MM.1S (cell line): ENCODE data around the gene MRPS27.
A peak's percentile ranks its signal among the peaks of the same experiment; 100 is the strongest.

Experiments used
- DNase-seq: peaks from one replicate; pipeline ENCODE4 v3.0.0-alpha.2; 2015
- H2AFZ ChIP-seq: fragments of 300-600 bp; sonication (generic); 2 replicates; pipeline ENCODE4 v1.6.0; 2016; ENCODE audit warnings: antibody characterized with exemption, low read length
- H3F3A ChIP-seq: fragments of 300-600 bp; sonication (generic); 2 replicates; pipeline ENCODE4 v1.6.1; 2016; ENCODE audit warnings: mild to moderate bottlenecking, antibody characterized with exemption, low read length, moderate library complexity, mixed read lengths; ENCODE audit not compliant: insufficient read depth
- H3K27ac ChIP-seq: fragments of 300-600 bp; sonication (generic); 2 replicates; pipeline ENCODE4 v1.5.1; 2016; ENCODE audit warnings: mild to moderate bottlenecking, low read length
- H3K27me3 ChIP-seq: fragments of 300-600 bp; sonication (generic); replicated peaks from 2 replicates; pipeline ENCODE4 v1.6.0; 2016; ENCODE audit warnings: low read length; ENCODE audit not compliant: insufficient read depth
- H3K36me3 ChIP-seq: fragments of 300-600 bp; sonication (generic); replicated peaks from 2 replicates; pipeline ENCODE4 v1.6.1; 2016; ENCODE audit warnings: mild to moderate bottlenecking, low read length, mixed read lengths; ENCODE audit not compliant: insufficient read depth
- H3K4me1 ChIP-seq: fragments of 300-600 bp; sonication (generic); 2 replicates; pipeline ENCODE4 v1.6.1; 2016; ENCODE audit warnings: low read length, mixed read lengths
- H3K4me2 ChIP-seq: fragments of 300-600 bp; sonication (generic); 2 replicates; pipeline ENCODE4 v1.6.0; 2016; ENCODE audit warnings: low read depth, low read length
- H3K4me3 ChIP-seq: fragments of 300-600 bp; sonication (generic); 2 replicates; pipeline ENCODE4 v1.5.1; 2016; ENCODE audit warnings: low read length, mixed read lengths
- H3K79me2 ChIP-seq: fragments of 300-600 bp; sonication (generic); 2 replicates; pipeline ENCODE4 v1.6.1; 2016; ENCODE audit warnings: mixed run types, low read length, mixed read lengths
- H3K9ac ChIP-seq: fragments of 300-600 bp; sonication (generic); 2 replicates; pipeline ENCODE4 v1.6.1; 2016; ENCODE audit warnings: low read length, mixed read lengths
- H3K9me2 ChIP-seq: fragments of 300-600 bp; sonication (generic); replicated peaks from 2 replicates; pipeline ENCODE4 v1.6.1; 2016; ENCODE audit warnings: mild to moderate bottlenecking, low read length, mixed read lengths; ENCODE audit not compliant: insufficient read depth
- H3K9me3 ChIP-seq: fragments of 300-600 bp; sonication (generic); replicated peaks from 2 replicates; pipeline ENCODE4 v1.6.1; 2016; ENCODE audit warnings: mild to moderate bottlenecking, low read length, mixed read lengths; ENCODE audit not compliant: insufficient read depth
- H4K20me1 ChIP-seq: fragments of 300-600 bp; sonication (generic); 2 replicates; pipeline ENCODE4 v1.6.1; 2016; ENCODE audit warnings: mild to moderate bottlenecking, low read length, moderate library complexity, mixed read lengths; ENCODE audit not compliant: insufficient read depth
- EZH2 ChIP-seq: fragments of 300-600 bp; sonication (generic); optimal IDR thresholded peaks from 2 replicates; pipeline ENCODE3; 2017; ENCODE audit warnings: low read depth, mild to moderate bottlenecking, antibody characterized with exemption, low read length, mixed read lengths
- EZH2phosphoT487 ChIP-seq: fragments of 300-600 bp; sonication (generic); IDR thresholded peaks from 2 replicates; pipeline ENCODE4 v1.6.1; 2018; ENCODE audit warnings: antibody characterized with exemption, low read length
- TF ChIP-seq, protein P1 (sequence below): fragments of 300-600 bp; sonication (generic); IDR thresholded peaks from 2 replicates; pipeline ENCODE4 v1.5.1; 2016; ENCODE audit warnings: antibody characterized with exemption, low read length, mixed read lengths

The MRPS27 gene

DNA sequence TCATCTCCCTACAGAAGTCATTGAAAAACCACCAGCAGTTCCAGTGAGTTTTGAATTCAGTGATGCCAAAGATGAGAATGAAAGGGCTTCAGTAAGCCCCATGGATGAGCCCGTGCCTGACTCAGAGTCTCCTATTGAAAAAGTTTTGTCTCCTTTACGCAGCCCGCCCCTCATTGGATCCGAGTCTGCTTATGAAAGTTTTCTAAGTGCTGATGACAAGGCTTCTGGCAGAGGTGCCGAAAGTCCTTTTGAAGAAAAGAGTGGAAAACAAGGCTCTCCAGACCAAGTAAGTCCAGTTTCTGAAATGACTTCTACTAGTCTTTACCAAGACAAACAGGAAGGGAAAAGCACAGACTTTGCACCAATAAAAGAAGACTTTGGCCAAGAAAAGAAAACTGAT is 122.6 kb downstream of the MRPS27 start:
- Histone ChIP-seq H3K79me2 (no peaks in the 10 kb centered on the region), H3K36me3 (no peaks in the 10 kb centered on the region), H3K9me3 (no peaks in the 10 kb centered on the region), H3F3A (peaks cover 8% of the 10 kb centered on the region), H3K27me3 (peaks cover 75% of the 10 kb centered on the region), H3K9ac (no peak overlapping the region), H3K4me2 (no peak overlapping the region), H4K20me1 (0 out of 2 replicates have a peak, but pooled peaks cover 4% of the 10 kb centered on the region), H3K4me3 (no peak overlapping the region), H3K4me1 (peaks cover 14% of the 10 kb centered on the region), H2AFZ (no peak overlapping the region), H3K9me2 (no peaks in the 10 kb centered on the region), H3K27ac (no peak overlapping the region)
- TF ChIP-seq EZH2 (no peak), EZH2phosphoT487 (no peak)
- TF ChIP-seq, protein P1, sequence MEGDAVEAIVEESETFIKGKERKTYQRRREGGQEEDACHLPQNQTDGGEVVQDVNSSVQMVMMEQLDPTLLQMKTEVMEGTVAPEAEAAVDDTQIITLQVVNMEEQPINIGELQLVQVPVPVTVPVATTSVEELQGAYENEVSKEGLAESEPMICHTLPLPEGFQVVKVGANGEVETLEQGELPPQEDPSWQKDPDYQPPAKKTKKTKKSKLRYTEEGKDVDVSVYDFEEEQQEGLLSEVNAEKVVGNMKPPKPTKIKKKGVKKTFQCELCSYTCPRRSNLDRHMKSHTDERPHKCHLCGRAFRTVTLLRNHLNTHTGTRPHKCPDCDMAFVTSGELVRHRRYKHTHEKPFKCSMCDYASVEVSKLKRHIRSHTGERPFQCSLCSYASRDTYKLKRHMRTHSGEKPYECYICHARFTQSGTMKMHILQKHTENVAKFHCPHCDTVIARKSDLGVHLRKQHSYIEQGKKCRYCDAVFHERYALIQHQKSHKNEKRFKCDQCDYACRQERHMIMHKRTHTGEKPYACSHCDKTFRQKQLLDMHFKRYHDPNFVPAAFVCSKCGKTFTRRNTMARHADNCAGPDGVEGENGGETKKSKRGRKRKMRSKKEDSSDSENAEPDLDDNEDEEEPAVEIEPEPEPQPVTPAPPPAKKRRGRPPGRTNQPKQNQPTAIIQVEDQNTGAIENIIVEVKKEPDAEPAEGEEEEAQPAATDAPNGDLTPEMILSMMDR: no peak
- DNase-seq: no peak

DNA sequence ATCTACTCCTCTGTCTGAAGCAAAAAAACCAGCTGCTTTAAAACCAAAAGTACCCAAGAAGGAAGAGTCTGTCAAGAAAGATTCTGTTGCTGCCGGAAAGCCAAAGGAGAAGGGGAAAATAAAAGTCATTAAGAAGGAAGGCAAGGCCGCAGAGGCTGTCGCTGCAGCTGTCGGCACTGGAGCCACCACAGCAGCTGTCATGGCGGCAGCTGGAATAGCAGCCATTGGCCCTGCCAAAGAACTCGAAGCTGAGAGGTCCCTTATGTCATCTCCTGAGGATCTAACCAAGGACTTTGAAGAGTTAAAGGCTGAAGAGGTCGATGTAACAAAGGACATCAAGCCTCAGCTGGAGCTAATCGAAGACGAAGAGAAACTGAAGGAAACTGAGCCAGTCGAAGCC is 124.5 kb downstream of the MRPS27 start:
- Histone ChIP-seq H3K79me2 (no peaks in the 10 kb centered on the region), H3K4me1 (peaks cover 14% of the 10 kb centered on the region), H3K4me2 (peak overlapping the region; percentile 46; the same call in 1 of the 2 replicates), H3K36me3 (no peaks in the 10 kb centered on the region), H3K27me3 (peaks cover 93% of the 10 kb centered on the region), H3F3A (peaks cover 8% of the 10 kb centered on the region), H3K9me2 (no peaks in the 10 kb centered on the region), H2AFZ (no peak overlapping the region), H3K4me3 (peak overlapping the region; percentile 10; the same call in 1 of the 2 replicates), H3K9me3 (no peaks in the 10 kb centered on the region), H4K20me1 (0 out of 2 replicates have a peak, but pooled peaks cover 6% of the 10 kb centered on the region), H3K27ac (no peak overlapping the region), H3K9ac (no peak overlapping the region)
- no peak for DNase-seq
- TF ChIP-seq EZH2phosphoT487 (no peak), EZH2 (no peak)
- TF ChIP-seq, protein P1: no peak

DNA sequence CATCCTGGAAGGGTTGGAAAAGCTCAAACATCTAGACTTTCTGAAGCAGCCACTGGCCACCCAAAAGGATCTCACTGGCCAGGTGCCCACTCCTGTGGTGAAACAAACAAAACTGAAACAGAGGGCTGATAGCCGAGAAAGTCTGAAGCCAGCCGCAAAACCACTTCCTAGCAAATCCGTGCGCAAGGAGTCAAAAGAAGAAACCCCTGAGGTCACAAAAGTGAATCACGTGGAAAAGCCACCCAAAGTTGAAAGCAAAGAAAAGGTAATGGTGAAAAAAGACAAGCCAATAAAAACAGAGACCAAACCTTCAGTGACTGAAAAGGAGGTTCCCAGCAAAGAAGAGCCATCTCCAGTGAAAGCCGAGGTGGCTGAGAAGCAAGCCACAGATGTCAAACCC is 125.2 kb downstream of the MRPS27 start:
- Histone ChIP-seq H3K9me3 (no peaks in the 10 kb centered on the region), H3K27ac (no peak overlapping the region; the same call in 1 of the 2 replicates), H3K79me2 (no peaks in the 10 kb centered on the region), H3K27me3 (peaks cover 94% of the 10 kb centered on the region), H3K4me3 (0 out of 2 replicates have a peak overlapping the region, but pooled peaks have one; percentile 10), H3K9me2 (no peaks in the 10 kb centered on the region), H3K4me2 (peak overlapping the region; percentile 46; the same call in 1 of the 2 replicates), H3K9ac (no peak overlapping the region), H4K20me1 (0 out of 2 replicates have a peak, but pooled peaks cover 6% of the 10 kb centered on the region), H3K4me1 (peaks cover 14% of the 10 kb centered on the region), H3F3A (peaks cover 8% of the 10 kb centered on the region), H2AFZ (no peak overlapping the region), H3K36me3 (no peaks in the 10 kb centered on the region)
- DNase-seq: peak; percentile 95
- TF ChIP-seq EZH2 (no peak), EZH2phosphoT487 (no peak)
- TF ChIP-seq, protein P1: no peak
